COLO668 (cell line): ENCODE measurements around the gene MRFAP1.

Source experiments
- DNase-seq: peaks from one replicate; lab custom pipeline; 2025; ENCODE audit not compliant: unreplicated experiment; lab: John Stamatoyannopoulos, UW

MRFAP1 gene

DNA sequence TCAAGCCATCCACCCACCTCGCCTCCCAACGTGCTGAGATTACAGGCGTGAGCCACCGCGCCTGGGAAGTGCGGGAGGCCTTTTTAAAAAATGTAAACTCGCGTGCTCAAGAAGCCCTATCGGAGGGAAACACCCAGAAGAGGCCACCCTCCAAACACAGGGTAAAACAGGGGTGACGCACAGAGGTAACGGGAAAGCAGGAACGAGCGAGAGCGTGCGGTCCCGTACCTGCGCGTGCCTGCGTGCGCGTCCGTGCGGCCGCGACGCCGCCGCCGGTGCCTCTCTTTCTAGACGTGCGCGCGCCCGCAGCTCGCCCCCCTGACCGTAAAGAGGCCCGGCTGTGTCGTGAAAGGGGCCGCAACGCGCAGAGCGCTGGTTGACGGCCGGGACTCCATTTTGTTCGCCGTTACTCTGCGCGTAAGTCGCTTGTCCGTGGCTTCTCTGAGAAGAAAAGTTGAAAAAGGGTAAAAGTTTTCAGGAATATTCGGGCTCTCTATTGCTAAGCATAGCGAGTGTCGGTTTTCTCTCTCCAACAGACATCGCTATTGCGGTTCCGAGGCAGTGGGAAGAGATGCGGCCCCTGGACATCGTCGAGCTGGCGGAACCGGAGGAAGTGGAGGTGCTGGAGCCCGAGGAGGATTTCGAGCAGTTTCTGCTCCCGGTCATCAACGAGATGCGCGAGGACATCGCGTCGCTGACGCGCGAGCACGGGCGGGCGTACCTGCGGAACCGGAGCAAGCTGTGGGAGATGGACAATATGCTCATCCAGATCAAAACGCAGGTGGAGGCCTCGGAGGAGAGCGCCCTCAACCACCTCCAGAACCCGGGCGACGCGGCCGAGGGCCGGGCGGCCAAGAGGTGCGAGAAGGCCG, at the start of gene MRFAP1:
Gene MRFAP1, plus strand, starts transcription at position 394 of the 872 bp plus-strand sequence. Its CDS starts 178 bp downstream, at position 572.
- DNase-seq = peak; percentile 98

DNA sequence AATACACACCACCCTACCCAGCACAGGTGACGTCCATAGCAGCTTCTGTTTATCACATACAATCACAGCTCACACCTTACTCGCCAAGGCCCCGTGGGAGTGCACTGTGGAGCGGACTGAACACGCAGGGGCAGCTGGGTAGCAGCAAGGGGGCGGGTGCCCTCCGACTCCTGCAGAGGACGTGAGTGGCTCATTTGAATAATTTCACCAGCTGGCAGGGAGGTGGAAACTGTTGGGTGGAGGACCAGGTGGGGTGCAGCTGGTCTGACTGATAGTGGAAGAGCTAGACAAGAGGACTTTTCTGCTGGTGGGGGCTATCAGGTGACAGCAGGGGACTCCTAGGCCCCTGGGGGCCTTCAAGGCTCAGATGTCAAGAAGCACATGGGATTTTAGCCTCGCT, 49.2 kb upstream of the MRFAP1 start:
- DNase-seq = peak; percentile 36

- DNase-seq = no peak
Observed at GRCh38 chr4:6591781-6592180, 48.7 kb upstream of the MRFAP1 start.

DNA sequence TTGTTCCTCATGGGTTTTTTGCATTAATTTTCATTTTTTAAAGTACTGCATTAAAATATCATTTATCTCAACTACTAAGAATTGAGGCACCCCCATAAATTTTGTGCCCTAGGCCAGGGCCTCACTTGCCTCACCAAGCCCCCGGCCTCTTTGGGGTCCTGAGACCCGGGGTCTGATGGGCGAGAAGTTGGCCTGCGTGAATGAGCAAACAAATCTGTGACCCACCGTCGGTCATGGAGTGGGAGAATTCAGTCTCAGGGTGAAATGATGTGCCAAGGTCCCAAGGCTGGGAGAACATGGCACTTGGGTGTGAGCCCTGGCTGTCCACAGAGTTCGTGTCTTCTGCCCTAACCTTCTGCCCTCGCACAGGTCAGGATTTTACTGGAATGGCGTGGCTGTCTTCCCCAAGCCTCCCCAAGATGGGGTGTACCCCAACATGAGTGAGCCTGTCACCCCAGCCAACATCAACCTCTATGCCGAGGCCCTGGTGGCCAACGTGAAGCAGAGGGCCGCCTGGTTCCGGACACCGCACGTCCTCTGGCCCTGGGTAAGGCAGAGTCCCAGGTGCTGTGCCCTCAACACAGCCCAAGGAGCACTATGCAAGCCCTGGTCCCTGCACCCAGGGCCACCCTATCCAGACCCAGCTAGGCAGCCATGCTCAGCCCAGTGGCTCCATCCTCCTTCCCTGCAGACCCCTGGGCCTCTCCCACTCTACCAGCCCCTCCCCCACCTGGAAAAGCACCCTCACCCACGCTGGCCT, 47.5 kb upstream of the MRFAP1 start:
- DNase-seq = no peak

- DNase-seq = no peak
Observed at GRCh38 chr4:6594341-6594740, 46.1 kb upstream of the MRFAP1 start.

GRCh38 chr4:6594826-6595355, 45.6 kb upstream of the MRFAP1 start:
- DNase-seq = no peak

- peak; percentile 8 for DNase-seq
Observed at GRCh38 chr4:6595897-6596537, 44.5 kb upstream of the MRFAP1 start.

- no peak for DNase-seq
Observed at GRCh38 chr4:6596948-6597347, 43.5 kb upstream of the MRFAP1 start.

DNA sequence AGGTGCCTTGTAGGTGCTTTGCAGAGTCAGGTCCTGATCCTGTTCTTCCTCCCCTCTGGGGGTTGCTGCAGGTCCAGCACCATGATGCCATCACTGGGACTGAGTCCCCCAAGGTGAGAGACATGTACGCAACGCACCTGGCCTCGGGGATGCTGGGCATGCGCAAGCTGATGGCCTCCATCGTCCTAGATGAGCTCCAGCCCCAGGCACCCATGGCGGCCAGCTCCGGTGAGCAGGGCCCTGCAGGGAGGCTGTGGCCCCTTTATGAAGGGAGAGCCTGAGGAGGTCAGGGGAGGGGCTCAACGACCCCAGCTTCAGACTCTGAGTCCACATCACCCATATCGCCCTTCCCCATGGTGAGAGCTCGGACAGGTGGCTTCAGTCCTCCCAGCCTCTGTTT, 42.4 kb upstream of the MRFAP1 start:
- DNase-seq = no peak

GRCh38 chr4:6598641-6599040, 41.8 kb upstream of the MRFAP1 start:
- no peak for DNase-seq

DNA sequence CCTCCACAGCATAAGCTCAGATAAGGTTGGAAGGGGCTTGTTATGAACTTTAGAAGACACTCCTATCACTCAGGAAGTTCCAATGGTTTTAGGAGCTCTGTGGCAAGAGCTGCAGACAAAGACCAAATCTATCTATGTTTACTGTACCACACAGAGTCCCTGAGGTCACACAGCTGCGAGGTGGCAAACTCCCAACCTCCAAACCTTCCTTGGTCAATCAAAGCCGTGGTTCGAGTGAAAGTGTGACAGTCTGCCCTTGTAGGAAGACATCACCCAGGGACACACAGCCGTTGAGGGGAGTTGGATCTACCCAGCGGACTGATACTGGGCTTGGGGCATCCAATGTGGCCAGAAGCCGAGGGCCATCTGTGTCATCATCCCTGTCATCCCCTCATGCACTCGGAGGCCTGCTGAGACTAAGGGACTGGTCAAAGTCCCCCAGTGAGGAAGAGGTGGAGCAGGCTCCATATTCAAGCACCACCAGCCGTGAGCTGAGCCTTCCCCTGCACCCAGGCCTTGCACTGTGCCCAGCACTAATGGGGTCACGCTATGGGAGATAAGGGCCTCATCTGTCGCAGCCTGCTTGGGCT, 38.7 kb upstream of the MRFAP1 start:
- no peak for DNase-seq

GRCh38 chr4:6602289-6602688, 38.2 kb upstream of the MRFAP1 start:
- no peak for DNase-seq

- DNase-seq = no peak
Observed at GRCh38 chr4:6603128-6603527, 37.4 kb upstream of the MRFAP1 start.

DNA sequence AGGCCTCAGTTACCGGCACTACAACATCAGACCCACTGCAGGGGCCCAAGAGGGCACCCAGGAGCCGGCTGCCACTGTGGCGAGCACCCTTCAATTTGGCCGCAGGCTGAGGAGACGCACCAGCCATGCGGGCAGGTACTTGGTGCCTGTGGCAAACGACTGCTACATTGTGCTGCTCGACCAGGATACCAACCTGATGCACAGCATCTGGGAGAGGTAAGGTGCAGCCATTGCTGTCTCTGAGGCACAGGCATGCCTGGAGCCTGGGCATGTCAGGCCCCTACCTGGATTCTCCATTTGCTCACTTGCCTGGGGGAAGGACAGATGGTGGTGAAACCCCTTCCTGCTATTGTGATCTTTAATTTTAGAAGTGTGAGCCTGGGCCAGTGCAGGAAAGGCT, 35.4 kb upstream of the MRFAP1 start:
- no peak for DNase-seq

DNA sequence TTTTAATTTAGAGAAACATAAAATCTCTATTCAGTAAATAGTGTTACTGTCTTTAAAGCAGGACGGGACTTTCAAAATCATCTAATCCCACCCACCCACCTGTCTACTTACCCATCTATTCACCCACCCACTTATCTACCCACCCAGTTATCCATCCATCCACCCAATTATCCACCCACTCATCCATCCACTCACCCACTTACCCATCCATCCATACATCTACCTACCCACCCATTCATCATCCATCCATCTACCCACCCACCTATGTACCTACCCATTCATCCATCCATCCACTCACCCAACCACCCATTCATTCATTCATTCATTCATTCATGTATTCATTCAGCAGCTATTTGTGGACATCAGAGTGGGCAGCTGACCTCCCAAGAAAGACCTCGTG, 34.9 kb upstream of the MRFAP1 start:
- DNase-seq = no peak

- no peak for DNase-seq
Observed at GRCh38 chr4:6606465-6607235, 33.8 kb upstream of the MRFAP1 start.

- no peak for DNase-seq
Observed at GRCh38 chr4:6607368-6608055, 33.0 kb upstream of the MRFAP1 start.

DNA sequence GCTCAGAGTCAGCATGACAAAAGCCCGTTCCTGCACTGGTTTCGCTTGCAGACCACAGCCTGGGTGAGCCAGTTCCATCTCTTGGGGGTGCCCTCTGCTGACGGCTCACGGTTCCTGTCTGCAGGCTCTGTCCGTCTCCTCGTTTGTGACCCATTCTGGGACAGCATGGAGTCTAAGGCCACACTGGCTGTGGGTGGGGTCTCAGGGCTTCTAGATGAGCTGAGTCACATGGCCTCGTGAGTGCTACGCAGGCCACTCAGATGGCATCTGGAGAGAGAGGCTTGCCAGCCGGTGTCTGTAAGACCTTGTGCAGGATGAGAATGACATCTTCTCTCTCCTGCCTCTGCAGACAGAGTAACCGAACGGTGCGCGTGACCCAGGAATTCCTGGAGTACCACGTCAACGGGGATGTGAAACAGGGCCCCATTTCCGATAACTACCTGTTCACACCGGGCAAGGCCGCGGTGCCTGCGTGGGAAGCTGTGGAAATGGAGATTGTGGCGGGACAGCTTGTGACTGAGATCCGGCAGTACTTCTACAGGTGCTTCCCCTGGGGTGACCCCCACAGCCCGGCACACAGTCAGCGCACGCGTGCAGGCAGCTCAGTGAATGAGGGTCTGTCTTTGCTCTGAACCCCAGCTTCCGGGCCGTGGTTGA, 31.6 kb upstream of the MRFAP1 start:
- no peak for DNase-seq

DNA sequence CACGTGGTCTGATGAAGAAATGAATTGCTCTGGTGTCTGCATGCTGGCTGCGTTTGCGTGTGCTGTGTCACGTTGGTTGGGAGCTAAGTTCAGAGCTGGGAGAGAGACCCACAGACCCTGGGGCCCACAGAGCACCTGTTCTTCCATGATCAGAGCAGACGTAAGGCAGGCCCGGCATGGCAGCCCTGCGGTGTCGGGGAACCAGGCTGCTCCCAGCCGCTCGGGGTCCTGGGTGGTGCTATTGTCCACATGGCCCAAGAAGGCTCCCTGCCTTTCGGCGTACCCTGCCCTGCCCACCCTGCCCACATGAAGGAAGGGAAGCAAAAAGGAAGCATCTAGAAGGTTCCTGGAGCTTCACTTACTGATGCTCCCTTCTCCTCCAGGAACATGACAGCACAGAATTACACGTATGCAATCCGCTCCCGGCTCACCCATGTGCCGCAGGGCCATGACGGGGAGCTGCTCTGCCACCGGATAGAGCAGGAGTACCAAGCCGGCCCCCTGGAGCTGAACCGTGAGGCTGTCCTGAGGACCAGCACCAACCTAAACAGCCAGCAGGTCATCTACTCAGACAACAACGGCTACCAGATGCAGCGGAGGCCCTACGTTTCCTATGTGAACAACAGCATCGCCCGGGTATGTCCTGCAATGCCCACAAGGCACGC, 30.9 kb upstream of the MRFAP1 start:
- no peak for DNase-seq
